Measurements from ENCODE around the gene SLC39A5. TPM values are rescaled to one million over a fixed set of nuclear protein-coding genes. Genes with fewer than 3 reads are reported as not detected.
"Not testable (repeated sequence)": the region's sequence is repeated elsewhere in the genome, so short reads cannot be mapped to it uniquely, and the experiment has no call there.

SLC39A5 gene
- total and polyA plus RNA-seq, 2 of the 8 experiments (the other 6 are each of a cell fraction or from before 2014, with no cell fraction given): 0.27 TPM; not detected in 1

DNA sequence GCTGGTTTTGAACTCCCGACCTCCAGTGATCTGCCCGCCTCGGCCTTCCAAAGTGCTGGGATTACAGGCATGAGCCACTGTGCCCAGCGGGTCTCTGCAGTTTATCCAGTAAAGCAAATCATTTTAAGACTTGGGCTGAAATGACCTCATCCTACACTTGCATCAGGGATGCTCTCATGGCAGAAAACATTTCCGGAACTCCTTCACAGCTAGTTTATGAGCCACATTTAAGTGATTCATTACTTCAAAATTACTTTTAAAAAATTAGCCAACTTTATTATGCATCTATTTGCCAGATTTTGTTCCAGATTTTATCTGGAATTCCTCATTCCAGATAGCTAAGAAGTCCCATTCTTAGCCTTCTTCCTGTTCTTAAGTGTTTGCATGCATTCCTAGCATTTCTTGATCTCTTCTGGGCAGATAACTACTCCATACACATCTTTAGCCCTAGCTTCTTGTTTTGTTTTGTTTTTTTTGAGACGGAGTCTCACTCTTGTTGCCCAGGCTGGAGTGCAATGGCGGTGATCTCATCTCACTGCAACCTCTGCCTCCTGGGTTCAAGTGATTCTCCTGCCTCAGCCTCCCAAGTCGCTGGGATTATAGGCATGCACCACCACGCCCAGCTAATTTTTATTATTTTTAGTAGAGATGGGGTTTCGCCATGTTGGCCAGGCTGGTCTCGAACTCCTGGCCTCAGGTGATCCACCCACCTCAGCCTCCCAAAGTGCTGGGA lies 32.9 kb upstream of the SLC39A5 start:
- ChIA-PET POLR2A (ENCODE audit: partially characterized antibody) (interaction anchor here (0.8 to 17.4 kb wide), 13 partner anchors 7 to 116 kb away, joined by 3 to 203 read pairs (median 5); partner anchors contain the start of genes ANKRD52, ESYT1, MYL6 and RNF41), CTCF (ENCODE audit: partially characterized antibody) (interaction anchor here (0.7 to 6.9 kb wide), 6 partner anchors 9 to 141 kb away, joined by 3 to 61 read pairs (median 7); partner anchors contain the start of genes COQ10A and RNF41)
- not testable (repeated sequence) for H3K4me1 ChIP-seq (replicated peaks in 1 of 4; ENCODE audit: control insufficient read depth in 3 of 4, insufficient read depth in 4 of 4, low read length in 3 of 4); H4K8ac ChIP-seq (ENCODE audit: extremely low read depth, insufficient read depth, low read length); DNase-seq (ENCODE audit: low read depth in 1 of 2, low spot score in 2 of 2); H3K4ac ChIP-seq (replicated peaks; ENCODE audit: insufficient read length, low read depth, low read length); H2AK5ac ChIP-seq (ENCODE audit: low read depth, low read length); H3K56ac ChIP-seq (replicated peaks; ENCODE audit: insufficient read length, low read depth, low read length); H3K79me2 ChIP-seq (ENCODE audit: control insufficient read depth in 1 of 2, insufficient read depth in 2 of 2, low read length in 2 of 2); H2BK15ac ChIP-seq (ENCODE audit: low read length); H2BK120ac ChIP-seq (replicated peaks; ENCODE audit: low read depth, low read length); H3K4me3 ChIP-seq (ENCODE audit: extremely low read depth in 1 of 4, insufficient read depth in 2 of 4, low read depth in 3 of 4, low read length in 4 of 4); H4K91ac ChIP-seq (replicated peaks; ENCODE audit: insufficient read length, low read length); H3K18ac ChIP-seq (ENCODE audit: extremely low read depth, low read length); H2BK5ac ChIP-seq (ENCODE audit: low read depth, low read length); H3K14ac ChIP-seq (ENCODE audit: insufficient read length); H3K27ac ChIP-seq (ENCODE audit: low read depth, low read length); H4K5ac ChIP-seq (ENCODE audit: insufficient read length, low read depth, low read length); H2AFZ ChIP-seq (ENCODE audit: low read length); H2BK20ac ChIP-seq (ENCODE audit: low read length); H3K27me3 ChIP-seq (replicated peaks in 1 of 4; ENCODE audit: control insufficient read depth in 3 of 4, extremely low read depth in 1 of 4, insufficient read depth in 3 of 4, low read length in 3 of 4); H3K9ac ChIP-seq (replicated peaks in 1 of 4; ENCODE audit: extremely low read depth in 1 of 4, low read depth in 3 of 4, low read length in 3 of 4); H4K20me1 ChIP-seq (replicated peaks in 1 of 2; ENCODE audit: control insufficient read depth in 1 of 2, insufficient read depth in 2 of 2, low read length in 2 of 2); H3K23me2 ChIP-seq (ENCODE audit: low read depth, low read length); FAIRE-seq; H3K36me3 ChIP-seq (ENCODE audit: control insufficient read depth in 2 of 4, insufficient read depth in 4 of 4, low read length in 3 of 4); H3K4me2 ChIP-seq (ENCODE audit: insufficient read depth in 1 of 2, low read depth in 2 of 2, low read length in 2 of 2); H3K79me1 ChIP-seq (ENCODE audit: low read depth, low read length); H3K23ac ChIP-seq (ENCODE audit: insufficient read length); H3K9me3 ChIP-seq (ENCODE audit: insufficient read depth in 2 of 2, low read depth in 1 of 2, low read length in 1 of 2)
- H2BK12ac ChIP-seq (ENCODE audit: low read depth, low read length): peak overlapping the region; percentile 68; the same call in 1 of the 2 replicates
- 94% methylated on average over 10 of the region's 11 CpGs; no CpG with 5 or more reads in 1 of the 2 experiments for WGBS, 2 experiments (ENCODE audit: extremely low coverage in 1 of 2, insufficient coverage in 1 of 2, insufficient read length in 1 of 2, insufficient replicate concordance in 2 of 2, low coverage in 1 of 2, low lambda C conversion rate in 2 of 2, missing lambda C conversion rate in 1 of 2)
